Right cardiac atrium (tissue), 5 donors: ENCODE data around the gene PPP1R3G. TPM values are rescaled to one million over a fixed set of nuclear protein-coding genes. Genes with fewer than 3 reads are reported as not detected.
A peak's percentile ranks its signal among the peaks of the same experiment; 100 is the strongest.

ENCODE experiments used
- ATAC-seq, 2 donors: fragments of 200-7000 bp; cut with Tn5 transposase; one replicate each; pipeline versions ENCODE4 v1.8.0 to v1.9.1; 2020; ENCODE audit warnings: moderate library complexity in 2 of 2, mild to moderate bottlenecking in 1 of 2
- DNase-seq, 3 donors: peaks; one replicate each; pipeline ENCODE4 v3.0.0-alpha.2; 2020
- H3K27ac ChIP-seq: one replicate; pipeline ENCODE4 v1.5.1; 2013; ENCODE audit warnings: mild to moderate bottlenecking, low read length, control low read depth, moderate library complexity
- H3K27me3 ChIP-seq: one replicate; pipeline ENCODE4 v1.6.1; 2013; ENCODE audit not compliant: control insufficient read depth, insufficient read depth
- H3K4me1 ChIP-seq: one replicate; pipeline ENCODE4 v1.6.1; 2013; ENCODE audit warnings: low read length; ENCODE audit not compliant: control insufficient read depth, insufficient read depth
- H3K4me3 ChIP-seq: one replicate; pipeline ENCODE4 v1.5.1; 2013; ENCODE audit warnings: low read length, control low read depth
- H3K9me3 ChIP-seq: one replicate; pipeline ENCODE4 v1.6.1; 2013; ENCODE audit warnings: low read length; ENCODE audit not compliant: control insufficient read depth
- WGBS: extraction: QIAGEN DNeasy Blood & Tissue Kit; methylation state at CpG from one replicate; pipeline ENCODE4 v1.1.7; 2013; 5-methylcytosine and 5-hydroxymethylcytosine counted together
- intact Hi-C, 4 donors: fragments of 100-400 bp; cut with DNase I; formaldehyde crosslinking; loops; one replicate each; pipeline versions ENCODE4 v1.11.0 to v1.14.0; 2022 to 2023
- polyA plus RNA-seq: library from polyadenylated mRNA; stranded (reverse); fragments of 200-250 nt; gene quantifications from one replicate; pipeline ENCODE4 v1.2.3, GENCODE V29; 2013
- total RNA-seq, 4 donors: library from RNA; stranded (reverse); fragmentation: NEBNext Ultra II Directional; extraction: Animal tissue kit (Norgen Biotek cat#: 25700); gene quantifications; one replicate each; pipeline ENCODE4 v1.2.1, GENCODE V29; 2021
- donor health status: healthy with polysubstance abuse.
- donor health status: DM: no; HTN: yes; CAD: no.
- donor health status: DM: no; HTN: no; CAD: no.
- donor health status: DM: no; HTN: yes; CAD: no; lungs with severe emphysema.
- donor health status: DM: yes; HTN: yes; CAD: no.

PPP1R3G gene
- total and polyA plus RNA-seq, 5 donors = 6.7 to 19.5 (median 14.2) TPM

DNA sequence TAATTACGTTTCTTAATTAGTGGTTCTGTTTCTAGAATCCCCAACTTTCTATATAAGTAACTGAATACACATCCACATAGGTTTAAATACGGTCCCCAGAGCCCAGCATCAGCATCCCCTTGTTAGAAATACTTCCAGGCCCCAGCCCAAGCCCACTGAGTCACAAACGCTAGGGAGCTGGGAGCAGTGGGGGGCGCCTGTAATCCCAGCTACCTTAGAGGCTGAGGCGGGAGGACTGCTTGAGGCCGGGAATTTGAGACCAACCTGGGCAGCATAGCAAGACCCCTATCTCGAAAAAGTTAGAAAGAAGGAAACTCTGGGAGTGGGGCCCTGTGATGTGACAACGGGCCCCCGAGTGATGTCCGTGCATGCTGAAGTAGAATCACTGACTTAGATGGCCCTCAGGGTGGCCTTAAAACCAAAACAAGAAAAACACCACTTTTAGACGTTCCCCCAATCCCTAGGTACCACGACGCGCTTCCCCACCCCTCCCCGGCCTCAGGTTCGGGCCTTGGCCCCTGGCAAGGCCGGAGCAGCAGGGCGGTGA lies 1.3 kb upstream of the PPP1R3G start:
- peak overlapping the region; percentile 59 for H3K4me3 ChIP-seq
- intact Hi-C loops = no loop called here
- H3K4me1 ChIP-seq = no peaks in the 10 kb centered on the region
- H3K27ac ChIP-seq = peak overlapping the region; percentile 54
- no peaks in the 10 kb centered on the region for H3K9me3 ChIP-seq
- peak in 1 of 3 donors; percentile 24 for DNase-seq
- 53% methylated on average over 18 of the region's 18 CpGs for WGBS
- ATAC-seq = no peak
- no peaks in the 10 kb centered on the region for H3K27me3 ChIP-seq

DNA sequence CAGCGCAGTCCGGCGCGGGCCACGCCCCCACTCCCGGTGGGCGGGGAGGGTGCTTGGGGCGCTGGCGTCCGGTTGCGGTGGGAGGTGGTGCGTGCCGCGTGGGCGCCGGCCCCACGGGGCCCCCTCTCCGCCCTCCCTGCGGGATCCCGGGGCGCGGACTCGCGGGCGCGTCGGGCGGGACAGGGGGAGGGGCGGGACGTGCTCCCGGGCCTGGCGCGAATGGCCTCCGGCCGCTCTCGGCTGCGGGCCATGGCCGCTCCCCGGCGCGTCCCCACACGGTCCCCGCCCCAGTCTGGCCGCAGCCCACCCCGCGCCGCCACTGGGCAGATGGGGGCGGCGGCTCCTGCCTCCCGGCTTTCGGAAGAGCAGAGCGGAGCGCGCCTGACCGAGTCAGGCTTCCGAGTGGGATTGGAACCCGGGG lies 771 bp upstream of the PPP1R3G start:
- intact Hi-C loops = no loop called here
- no peaks in the 10 kb centered on the region for H3K9me3 ChIP-seq
- H3K4me3 ChIP-seq = peak overlapping the region; percentile 59
- no peaks in the 10 kb centered on the region for H3K4me1 ChIP-seq
- WGBS = under 1% methylated on average over 56 of the region's 57 CpGs
- peak overlapping the region; percentile 84 for H3K27ac ChIP-seq
- DNase-seq (peak; percentile 72 to 92 (median 92)), ATAC-seq (peak; percentile 88 to 89)
- no peaks in the 10 kb centered on the region for H3K27me3 ChIP-seq

DNA sequence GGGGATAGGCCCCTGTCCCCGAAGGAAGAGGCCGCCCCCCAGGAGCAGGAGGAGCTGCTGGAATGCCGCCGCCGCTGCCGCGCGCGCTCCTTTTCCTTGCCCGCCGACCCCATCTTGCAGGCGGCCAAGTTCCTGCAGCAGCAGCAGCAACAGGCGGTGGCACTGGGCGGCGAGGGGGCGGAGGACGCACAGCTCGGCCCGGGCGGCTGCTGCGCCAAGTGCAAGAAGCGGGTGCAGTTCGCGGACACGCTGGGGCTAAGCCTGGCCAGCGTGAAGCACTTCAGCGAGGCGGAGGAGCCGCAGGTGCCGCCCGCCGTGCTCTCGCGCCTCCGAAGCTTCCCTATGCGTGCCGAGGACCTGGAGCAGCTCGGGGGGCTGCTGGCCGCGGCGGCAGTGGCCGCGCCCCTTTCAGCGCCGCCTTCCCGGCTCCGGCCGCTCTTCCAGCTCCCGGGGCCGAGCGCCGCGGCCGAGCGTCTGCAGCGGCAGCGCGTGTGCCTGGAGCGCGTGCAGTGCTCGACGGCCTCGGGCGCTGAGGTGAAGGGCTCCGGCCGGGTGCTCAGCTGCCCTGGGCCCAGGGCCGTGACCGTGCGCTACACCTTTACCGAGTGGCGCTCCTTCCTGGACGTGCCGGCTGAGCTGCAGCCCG lies 630 bp downstream of the PPP1R3G start:
- Histone ChIP-seq H3K27me3 (no peaks in the 10 kb centered on the region), H3K27ac (peak overlapping the region; percentile 84), H3K4me1 (peaks cover 3% of the 10 kb centered on the region), H3K4me3 (peak overlapping the region; percentile 59), H3K9me3 (no peaks in the 10 kb centered on the region)
- intact Hi-C loops = no loop called here
- DNase-seq (peak; percentile 41 to 84 (median 77)), ATAC-seq (peak; percentile 25 to 46)
- 2% methylated on average over 74 of the region's 74 CpGs for WGBS

DNA sequence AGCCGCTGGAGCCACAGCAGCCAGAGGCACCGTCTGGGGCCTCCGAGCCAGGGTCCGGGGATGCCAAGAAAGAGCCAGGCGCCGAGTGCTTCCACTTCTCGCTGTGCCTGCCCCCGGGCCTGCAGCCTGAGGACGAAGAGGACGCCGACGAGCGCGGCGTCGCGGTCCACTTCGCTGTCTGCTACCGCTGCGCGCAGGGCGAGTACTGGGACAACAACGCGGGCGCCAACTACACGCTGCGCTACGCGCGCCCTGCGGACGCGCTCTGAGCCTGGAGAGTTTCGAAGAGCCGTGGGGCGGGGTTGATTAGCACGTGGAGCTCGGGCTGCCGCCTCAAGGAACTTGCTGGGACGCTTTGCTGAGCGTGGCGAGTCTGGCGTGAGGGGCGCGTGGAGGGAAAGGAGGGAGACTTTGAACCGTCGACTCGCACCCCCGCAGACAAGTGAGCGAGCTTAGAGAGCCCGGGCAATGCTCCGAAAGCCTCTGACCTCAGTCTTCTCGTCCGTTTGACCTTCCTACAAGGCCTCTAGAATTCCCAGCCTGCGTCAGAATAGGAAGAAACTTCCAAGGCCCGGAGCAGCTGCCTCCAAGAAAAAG lies 1.3 kb downstream of the PPP1R3G start:
- Histone ChIP-seq H3K4me1 (peaks cover 3% of the 10 kb centered on the region), H3K4me3 (peak overlapping the region; percentile 59), H3K27ac (no peak overlapping the region), H3K27me3 (no peaks in the 10 kb centered on the region), H3K9me3 (no peaks in the 10 kb centered on the region)
- no peak for ATAC-seq
- WGBS = 40% methylated on average over 56 of the region's 56 CpGs
- DNase-seq = peak in 2 of 3 donors; percentile 69 to 72
- intact Hi-C loops = no loop called here

DNA sequence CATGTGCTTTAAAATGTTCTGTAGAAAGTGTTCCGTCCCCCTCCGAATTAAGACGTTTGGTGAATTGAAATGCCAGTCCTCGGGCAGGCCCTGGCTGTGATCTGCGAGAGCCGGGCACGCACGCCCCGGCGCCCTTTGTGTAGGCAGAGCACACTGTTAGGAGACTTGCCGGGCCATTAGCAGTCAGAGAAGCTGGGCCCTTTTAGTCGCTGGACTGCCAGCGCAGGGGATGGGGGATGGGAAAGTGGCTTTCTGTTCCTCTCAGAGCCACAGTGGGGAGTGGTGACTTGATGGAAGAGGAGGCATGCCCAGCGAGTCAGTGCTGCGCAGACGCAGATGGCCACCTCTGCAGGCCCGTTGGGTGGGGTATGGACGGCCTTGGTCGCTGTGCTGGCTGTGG lies 2.2 kb downstream of the PPP1R3G start:
- H3K4me1 ChIP-seq = peaks cover 3% of the 10 kb centered on the region
- H3K4me3 ChIP-seq = no peak overlapping the region
- WGBS = 89% methylated on average over 19 of the region's 19 CpGs
- H3K27ac ChIP-seq = no peak overlapping the region
- intact Hi-C loops = no loop called here
- H3K27me3 ChIP-seq = no peaks in the 10 kb centered on the region
- ATAC-seq (no peak), DNase-seq (peak; percentile 49 to 80 (median 80))
- no peaks in the 10 kb centered on the region for H3K9me3 ChIP-seq

DNA sequence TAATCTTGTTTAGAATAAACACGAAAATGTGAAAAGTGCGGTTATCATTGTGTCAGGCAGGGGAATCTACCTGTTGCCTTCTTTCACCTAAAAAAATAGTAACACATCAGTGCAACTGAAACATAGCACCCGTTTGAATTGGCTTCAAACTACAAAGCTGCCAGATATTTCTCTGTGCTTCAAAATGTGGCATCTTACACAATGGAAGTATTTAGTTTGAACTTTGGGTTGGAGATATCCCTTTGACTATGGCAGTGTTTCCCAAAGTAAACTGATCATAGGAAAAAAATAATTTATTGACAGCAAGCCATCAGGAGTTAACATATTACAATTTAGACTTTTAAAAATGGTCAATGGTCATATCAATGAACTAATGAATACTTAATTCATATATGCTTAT lies 3.6 kb downstream of the PPP1R3G start:
- no peak overlapping the region for H3K27ac ChIP-seq
- 62% methylated on average over 3 of the region's 3 CpGs for WGBS
- DNase-seq = no peak
- intact Hi-C loops = no loop called here
- H3K9me3 ChIP-seq = no peaks in the 10 kb centered on the region
- ATAC-seq = no peak
- H3K4me1 ChIP-seq = peaks cover 3% of the 10 kb centered on the region
- H3K4me3 ChIP-seq = no peak overlapping the region
- H3K27me3 ChIP-seq = no peaks in the 10 kb centered on the region

DNA sequence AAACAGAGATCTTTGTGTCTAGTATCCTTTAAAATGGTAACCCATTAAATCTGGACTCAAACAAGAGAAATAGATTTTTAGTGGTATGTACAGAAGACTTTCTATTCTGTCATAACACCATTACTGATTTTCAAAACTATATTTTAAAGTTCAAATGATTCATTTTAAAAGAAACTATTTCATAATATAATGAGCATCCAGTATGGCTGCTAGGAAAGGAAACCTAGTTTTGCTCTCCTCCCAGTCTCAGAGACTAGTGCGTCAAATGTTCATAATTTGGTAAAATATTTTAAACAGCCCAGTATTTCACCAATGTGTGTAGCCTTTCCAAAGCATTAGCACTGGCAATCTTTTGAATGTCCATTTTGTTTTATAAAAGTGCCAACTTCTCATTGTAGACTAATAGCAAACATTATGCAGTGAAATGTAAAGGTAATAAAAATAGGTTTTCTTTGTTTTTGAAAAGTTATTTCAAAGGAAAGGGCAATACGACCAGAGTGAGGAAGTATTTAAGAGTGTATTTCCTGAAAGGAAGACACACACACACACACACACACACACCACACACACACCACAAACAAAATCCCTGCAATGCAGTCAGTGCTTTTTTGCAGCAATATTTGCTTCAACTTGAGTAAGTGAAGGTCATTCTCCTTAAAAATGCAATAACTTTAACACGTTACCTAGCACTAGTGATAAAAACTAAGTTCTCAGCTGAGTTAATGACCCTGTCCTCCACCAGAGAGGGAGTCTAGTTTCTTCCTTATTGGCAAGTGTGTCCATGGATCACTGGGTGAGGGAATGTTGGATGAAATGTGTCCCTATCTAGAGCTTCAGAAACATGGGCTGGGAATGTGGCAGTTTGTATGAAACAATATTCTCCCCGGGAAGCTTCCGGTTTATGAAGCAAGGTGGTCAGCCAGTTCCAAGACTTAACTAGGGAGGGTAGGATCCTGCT lies 4.6 kb downstream of the PPP1R3G start:
- 51% methylated on average over 5 of the region's 5 CpGs for WGBS
- Histone ChIP-seq H3K27ac (peak overlapping the region; percentile 6), H3K9me3 (no peaks in the 10 kb centered on the region), H3K4me3 (no peak overlapping the region), H3K4me1 (peaks cover 3% of the 10 kb centered on the region), H3K27me3 (no peaks in the 10 kb centered on the region)
- ATAC-seq = no peak
- DNase-seq = no peak
- intact Hi-C loops = no loop called here

DNA sequence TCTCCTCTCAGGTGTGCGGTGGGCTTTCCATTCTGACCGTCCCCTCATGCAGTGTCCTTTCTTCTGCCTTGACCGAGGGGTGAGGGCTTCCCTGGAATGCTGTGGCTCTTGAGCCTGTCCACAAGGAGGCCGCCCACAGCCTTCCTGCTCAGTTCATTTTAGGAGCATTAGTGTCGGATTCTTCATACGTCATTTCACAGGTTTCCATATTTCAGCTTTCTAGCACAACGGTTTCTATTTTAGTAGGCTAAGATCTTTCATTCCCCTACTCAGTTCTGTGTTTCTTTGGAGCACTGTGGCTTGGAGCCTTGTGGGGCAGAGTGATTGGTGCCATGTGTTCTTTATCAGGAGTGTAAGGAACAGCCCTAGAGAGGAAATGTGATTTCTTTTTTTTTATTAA lies 5.5 kb downstream of the PPP1R3G start:
- H3K4me1 ChIP-seq = peaks cover 3% of the 10 kb centered on the region
- ATAC-seq = no peak
- intact Hi-C loops = no loop called here
- DNase-seq = no peak
- no peaks in the 10 kb centered on the region for H3K9me3 ChIP-seq
- H3K27me3 ChIP-seq = no peaks in the 10 kb centered on the region
- H3K27ac ChIP-seq = no peak overlapping the region
- WGBS = 63% methylated on average over 7 of the region's 7 CpGs
- no peak overlapping the region for H3K4me3 ChIP-seq

DNA sequence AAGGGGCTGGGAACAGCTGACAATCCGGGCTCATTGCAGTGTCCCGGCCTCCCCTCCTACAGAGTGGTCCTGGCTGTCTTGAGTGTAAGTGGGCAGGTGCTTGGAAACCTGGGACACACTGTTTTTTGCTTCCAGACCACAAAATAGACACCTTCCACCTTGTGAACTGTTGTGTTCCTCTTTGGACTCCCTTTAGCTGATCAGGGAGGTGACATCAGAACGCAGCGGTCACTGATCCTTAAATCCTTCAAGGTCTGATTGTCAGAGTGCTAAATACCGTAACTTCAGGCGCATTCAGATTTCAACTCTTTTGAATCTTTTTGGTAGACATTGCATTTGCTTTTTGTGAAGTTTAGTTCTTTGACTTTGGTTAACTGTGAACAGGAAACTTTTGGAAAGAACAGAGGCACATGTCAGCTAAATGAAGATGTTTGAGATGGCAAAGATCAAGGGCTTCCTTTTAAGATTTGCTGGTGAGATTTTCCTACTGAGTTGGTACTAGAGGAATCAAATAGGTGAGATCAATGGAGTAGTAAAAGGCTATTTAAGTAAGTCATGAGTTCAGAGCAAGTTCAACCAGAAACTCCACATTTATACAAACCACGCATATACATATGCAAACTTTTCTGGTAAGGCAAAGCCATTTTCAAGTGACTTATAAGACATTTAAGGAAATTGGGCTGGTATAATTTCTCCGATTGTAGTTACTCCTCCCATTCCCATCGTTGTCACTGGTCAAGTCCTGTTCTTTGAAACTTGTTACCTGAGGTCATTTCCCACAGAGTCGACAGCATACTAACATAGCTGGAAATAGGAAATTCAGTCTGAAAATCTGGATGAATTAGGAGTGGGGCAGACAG lies 6.3 kb downstream of the PPP1R3G start:
- Histone ChIP-seq H3K27ac (no peak overlapping the region), H3K27me3 (no peaks in the 10 kb centered on the region), H3K9me3 (no peaks in the 10 kb centered on the region), H3K4me1 (peaks cover 3% of the 10 kb centered on the region), H3K4me3 (no peak overlapping the region)
- ATAC-seq (no peak), DNase-seq (no peak)
- intact Hi-C loops = no loop called here
- 93% methylated on average over 10 of the region's 10 CpGs for WGBS
